AG09309 (cell line): ENCODE results near the gene PAF1.

Source experiments
- DNase-seq: peaks from one replicate; pipeline ENCODE4 v3.0.0-alpha.2; 2010; ENCODE audit warnings: low read depth
- H3K4me3 ChIP-seq: 2 replicates; pipeline ENCODE4 v1.5.1; 2011; ENCODE audit warnings: mild to moderate bottlenecking, low read depth, low read length, moderate library complexity; ENCODE audit not compliant: control insufficient read depth
- TF ChIP-seq, protein P1 (sequence below): IDR thresholded peaks from 2 replicates; pipeline ENCODE4 v1.5.1; 2011; ENCODE audit warnings: mild to moderate bottlenecking, low read depth, low read length, inconsistent platforms; ENCODE audit not compliant: insufficient read depth, control insufficient read depth; ENCODE audit errors: missing control alignments

Gene PAF1

DNA sequence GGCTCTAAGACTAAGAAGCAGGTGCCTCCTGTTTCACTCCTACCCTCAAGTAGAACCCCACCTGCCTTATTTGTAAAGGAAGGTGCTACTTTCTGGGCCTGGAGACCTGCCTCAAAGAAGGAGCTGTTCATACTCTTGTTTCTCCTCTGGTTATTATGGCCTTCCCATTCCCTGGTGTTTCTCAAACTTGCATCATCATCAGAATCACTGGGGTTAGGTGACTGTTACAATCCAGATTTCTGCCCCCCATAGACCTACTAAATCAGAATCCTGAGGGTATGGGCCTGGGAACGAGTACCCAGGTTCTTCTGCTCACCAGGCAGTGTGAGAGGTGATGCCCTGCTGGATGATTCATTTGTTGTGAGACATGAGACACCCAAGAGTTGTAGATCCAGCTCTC, 30.3 kb downstream of the PAF1 start:
- no peak for DNase-seq
- no peak overlapping the region for H3K4me3 ChIP-seq
- TF ChIP-seq, protein P1, sequence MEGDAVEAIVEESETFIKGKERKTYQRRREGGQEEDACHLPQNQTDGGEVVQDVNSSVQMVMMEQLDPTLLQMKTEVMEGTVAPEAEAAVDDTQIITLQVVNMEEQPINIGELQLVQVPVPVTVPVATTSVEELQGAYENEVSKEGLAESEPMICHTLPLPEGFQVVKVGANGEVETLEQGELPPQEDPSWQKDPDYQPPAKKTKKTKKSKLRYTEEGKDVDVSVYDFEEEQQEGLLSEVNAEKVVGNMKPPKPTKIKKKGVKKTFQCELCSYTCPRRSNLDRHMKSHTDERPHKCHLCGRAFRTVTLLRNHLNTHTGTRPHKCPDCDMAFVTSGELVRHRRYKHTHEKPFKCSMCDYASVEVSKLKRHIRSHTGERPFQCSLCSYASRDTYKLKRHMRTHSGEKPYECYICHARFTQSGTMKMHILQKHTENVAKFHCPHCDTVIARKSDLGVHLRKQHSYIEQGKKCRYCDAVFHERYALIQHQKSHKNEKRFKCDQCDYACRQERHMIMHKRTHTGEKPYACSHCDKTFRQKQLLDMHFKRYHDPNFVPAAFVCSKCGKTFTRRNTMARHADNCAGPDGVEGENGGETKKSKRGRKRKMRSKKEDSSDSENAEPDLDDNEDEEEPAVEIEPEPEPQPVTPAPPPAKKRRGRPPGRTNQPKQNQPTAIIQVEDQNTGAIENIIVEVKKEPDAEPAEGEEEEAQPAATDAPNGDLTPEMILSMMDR: no peak

DNA sequence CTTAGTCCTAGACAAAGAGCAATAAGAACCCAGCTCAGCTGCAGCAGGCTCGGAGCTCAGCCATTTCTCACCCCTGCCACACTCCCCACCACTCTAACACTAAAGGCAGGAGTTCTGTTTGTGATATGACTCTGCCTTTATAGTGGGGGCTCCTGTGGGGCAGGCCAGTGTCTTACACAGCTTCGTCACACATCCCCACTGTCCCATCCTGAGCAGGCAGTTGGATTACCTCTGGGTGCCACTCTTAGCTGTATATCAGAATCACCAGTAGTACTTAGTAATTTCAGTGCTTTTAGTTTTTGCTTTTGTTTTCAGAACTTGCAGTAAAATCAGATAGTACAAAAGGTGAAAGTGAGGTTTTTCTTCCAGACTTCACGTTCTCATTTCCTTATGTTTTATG, 31.9 kb downstream of the PAF1 start:
- no peak for DNase-seq
- no peak overlapping the region for H3K4me3 ChIP-seq
- TF ChIP-seq, protein P1: no peak

DNA sequence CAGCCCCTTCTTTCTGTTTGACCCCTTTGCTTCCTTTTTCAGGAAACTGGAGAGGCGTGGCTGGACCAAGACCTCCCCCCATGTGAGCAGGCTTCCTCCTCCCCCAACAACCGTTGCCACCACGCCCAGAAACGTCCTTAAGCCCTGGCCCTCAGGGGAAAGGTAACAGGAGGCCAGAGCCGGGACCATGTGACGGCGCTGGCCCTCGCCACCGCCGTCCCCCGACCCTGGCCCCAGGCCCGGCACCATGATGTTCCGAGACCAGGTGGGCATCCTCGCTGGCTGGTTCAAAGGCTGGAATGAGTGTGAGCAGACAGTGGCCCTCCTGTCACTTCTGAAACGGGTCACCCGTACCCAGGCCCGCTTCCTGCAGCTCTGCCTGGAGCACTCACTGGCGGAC, 34.3 kb downstream of the PAF1 start:
- no peak overlapping the region for H3K4me3 ChIP-seq
- TF ChIP-seq, protein P1: no peak
- no peak for DNase-seq

DNA sequence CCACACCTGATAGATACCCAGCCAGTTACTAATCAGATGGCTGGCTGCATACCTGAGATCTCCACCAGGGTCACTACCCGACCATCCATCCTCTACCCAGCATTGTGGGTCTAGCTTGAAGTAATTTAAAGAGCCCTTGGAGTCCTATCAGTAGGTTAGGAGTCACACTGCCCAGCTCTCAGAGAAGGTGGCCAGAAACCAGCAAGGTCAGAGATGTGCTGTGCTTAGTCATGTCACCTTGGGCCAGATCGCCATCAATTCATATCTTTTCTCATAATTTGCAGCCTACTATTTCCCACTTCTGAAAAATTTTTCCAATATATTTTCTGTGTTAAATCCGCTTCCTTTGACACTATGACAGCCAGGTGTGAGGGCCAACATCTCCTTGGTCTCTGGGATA, 34.8 kb downstream of the PAF1 start:
- no peak overlapping the region for H3K4me3 ChIP-seq
- TF ChIP-seq, protein P1: no peak
- no peak for DNase-seq

DNA sequence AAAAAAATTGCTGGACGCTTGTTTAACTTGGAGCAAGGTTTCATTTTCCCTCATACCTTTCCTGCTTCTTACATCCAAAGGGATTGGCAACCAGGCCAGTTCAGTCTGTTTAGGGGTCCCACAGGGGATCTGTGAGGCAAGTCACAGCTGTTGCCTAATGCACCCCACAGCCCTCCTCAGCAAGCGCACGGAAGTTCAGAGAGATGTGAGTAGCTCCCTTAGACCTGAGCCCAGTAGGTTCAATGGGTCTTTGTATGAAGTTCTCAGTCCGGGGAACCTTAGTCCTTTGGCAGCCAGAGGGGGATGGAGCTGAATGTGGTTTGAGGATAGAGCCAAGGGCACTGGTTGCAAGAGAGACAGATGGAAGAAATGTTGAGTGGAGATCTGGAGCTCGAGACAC, 35.7 kb downstream of the PAF1 start:
- no peak for DNase-seq
- TF ChIP-seq, protein P1: no peak
- no peak overlapping the region for H3K4me3 ChIP-seq

DNA sequence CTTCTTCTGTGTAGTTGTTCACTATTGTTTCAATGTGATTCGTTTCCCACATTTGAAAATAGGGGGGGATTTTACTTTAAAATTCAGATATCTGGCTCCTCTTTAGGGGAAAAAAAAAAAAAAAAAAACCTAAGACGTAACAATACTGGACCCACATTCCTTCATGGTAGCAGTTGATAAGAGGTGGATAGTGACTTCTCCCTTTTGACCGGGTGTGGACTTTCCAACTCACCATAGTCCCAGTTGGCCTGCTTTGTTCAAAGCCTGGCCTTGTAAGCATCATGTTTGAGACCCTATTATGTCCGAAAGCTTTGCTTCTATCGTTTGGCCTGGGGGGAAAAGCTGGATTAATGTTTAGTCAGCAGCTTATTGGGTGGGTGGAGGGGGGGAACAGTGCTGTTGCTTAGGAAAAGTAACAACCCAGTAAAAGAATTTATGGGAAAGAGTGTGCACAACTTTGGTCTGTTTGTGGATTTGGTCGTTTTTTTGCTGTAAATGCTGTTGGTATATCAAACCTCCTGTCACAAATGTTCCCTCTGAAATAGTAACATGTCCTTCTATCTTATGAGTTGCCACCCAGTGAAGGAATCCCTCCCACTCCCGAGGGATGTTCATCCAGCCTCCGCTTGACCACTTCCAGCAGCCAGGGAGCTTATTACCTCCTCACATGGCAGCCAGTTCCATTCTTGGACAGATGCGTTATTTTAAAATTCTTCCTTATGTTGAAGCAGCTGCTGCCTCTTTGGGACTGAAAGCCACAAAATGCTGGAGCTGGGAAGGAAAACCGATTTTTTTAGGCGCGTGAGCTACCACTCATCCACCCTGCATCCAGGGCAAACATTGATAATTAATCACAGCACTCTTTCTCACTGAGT, 38.3 kb downstream of the PAF1 start:
- TF ChIP-seq, protein P1: no peak
- H3K4me3 ChIP-seq: no peak overlapping the region
- DNase-seq: no peak
